GM20431 (cell line): ENCODE measurements around the gene WDFY1.

Experiments used
- in situ Hi-C: fragments of 300-500 bp; cut with MseI, MboI; formaldehyde crosslinking; loops from one replicate; pipeline ENCODE4 v1.15.0; 2020; ENCODE audit warnings: low sequenced_read_pairs; ENCODE audit not compliant: unreplicated experiment

Gene WDFY1

DNA sequence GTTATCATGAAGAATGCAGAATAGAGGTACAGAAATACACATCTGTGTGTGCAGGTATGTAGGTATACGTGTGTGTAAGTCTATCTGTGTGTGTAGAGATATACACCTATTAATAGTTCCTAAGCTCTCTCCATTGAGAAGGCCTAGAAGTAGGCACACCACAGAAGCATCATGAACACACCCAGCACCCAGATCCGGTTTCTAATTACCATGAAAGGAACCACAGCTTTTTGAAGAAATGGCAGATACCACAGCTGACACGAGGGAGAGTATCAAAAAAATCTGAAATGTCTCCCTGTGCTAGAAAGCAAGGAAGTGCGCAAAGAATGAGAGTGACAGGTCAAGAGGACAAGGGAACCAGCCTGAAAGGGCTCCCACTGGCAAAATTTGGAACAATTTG lies 80.0 kb downstream of the WDFY1 start:
- in situ Hi-C loops = no loop called here

DNA sequence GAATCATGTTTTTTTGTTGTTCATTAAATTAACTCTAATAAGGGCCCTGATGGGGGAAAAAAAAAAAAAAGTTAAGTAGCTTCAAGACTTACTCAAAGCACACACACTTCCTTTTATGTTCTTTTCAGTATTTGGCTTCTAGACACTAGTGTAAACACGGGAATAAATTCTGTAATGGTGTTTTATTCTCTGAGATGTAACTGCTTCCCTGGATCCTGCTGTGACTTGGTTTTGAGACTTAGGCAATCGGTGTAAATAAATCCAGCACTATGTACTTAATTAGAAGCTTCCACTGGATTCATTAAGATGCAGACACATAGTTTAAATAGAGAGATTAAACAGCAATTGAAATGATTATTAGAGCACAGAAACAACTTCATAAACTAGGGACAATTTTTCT lies 81.6 kb downstream of the WDFY1 start:
- in situ Hi-C loops = no loop called here

DNA sequence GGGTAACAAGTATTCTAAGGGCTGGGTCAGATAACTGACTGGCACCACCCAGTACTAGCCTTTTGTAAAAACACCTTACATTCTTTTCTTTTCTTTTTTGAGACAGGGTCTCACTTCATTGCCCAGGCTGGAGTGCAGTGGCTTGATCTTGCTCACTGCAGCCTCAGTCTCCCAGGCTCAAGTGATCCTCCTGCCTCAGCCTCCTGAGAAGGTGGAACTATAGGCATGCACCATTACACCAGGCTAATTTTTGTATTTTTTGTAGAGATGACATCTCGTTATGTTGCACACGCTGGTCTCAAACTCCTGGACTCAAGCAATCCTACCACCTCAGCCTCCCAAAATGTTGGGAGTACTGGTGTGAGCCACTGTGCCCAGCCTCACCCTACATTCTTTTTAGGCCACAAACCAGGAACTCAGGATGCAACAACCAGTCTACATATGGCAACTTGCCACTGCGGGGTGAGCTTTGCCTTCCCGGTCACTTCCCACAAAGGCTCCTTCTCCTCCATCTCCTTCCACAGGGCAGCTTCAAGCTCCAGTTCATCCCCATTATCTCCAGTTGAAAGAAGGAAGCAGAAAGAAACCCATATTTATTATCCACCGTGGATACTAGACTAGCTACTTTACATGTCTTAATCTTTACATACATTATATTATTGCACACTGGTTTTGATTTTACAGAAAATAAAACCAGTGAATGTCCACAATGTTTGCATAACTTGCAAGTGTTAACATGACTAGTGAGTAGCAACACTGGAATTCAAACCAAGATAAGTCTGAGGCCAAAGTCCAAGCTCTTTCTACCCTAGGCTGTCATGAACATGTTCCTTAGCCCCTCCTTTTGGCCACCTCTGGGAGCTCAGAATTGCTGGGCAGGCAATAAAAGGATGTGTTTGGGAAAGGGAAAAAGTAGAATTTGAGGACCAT lies 84.1 kb downstream of the WDFY1 start:
- in situ Hi-C loops = no loop called here

DNA sequence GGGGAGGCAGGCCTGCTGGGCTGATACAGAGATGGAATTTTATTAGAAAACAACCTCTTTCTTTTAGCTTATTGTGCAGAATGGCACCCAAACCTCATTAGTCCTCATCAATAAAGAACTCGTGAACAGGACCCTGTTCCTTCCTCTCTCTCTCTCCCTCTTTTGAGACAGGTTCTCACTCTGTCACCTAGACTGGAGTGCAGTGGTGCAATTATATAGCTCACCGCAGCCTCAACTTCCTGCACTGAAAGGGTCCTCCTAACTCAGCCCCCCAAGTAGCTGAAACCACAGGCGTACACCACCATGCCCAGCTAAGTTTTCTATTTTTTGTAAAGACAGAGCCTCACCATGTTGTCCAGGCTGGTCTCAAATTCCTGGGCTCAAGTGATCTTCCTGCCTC lies 86.1 kb downstream of the WDFY1 start:
- in situ Hi-C loops = no loop called here

DNA sequence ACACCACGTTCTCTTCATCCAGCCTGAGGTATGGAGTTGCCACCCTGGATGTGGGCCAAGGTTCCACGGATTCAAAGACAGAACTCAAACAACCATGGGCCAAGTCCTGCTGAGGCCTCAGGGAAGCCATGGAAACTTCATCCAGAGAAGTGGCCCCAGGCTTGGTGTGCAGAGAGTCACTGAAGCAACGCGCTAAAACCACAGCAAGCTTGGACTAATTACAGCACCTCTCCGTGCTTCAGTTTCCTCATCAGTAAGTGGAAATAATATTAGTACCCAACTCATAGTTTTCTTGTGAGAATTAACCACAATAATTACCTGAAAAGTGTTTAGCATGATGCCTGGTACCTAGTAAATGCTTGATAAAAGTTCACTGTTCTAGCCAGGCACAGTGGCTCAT lies 88.6 kb downstream of the WDFY1 start:
- in situ Hi-C loops = no loop called here

DNA sequence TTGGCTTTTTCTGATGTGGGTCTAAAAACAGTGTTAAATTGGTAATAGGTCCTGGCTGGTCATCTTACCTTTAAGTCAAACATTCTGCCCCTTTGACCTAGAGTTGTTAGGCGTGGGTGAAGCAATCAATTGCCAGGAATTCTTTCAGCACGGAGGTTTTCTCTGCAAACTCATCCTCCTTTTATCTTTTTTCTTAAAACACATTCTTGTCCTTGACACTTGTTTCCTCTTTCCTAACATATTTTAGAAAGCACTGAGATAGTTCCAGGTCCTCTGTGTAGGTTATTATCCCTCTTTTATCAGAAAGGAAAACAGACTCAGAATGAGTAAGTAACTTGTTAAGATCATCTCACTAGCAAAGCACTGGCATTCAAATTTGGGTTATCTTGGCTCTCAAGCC lies 89.1 kb downstream of the WDFY1 start:
- in situ Hi-C loops = no loop called here

DNA sequence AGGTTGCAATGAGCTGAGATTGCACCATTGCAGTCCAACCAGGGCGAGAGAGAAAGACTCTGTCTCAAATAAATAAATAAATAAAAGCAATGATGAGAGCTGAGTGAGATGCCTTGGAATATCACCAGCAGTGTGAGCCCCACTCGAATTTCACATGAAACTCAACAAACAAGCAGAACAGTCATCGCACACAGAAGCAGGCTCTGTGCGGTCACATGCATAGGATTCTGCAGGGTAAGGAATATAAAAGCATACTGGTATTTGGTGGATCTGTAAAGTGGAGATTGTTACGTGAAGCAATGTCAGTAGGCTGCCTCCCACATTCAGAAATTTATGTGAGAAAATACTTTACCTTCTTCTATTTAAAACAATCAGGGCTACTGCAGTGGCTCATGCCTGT lies 89.7 kb downstream of the WDFY1 start:
- in situ Hi-C loops = no loop called here

DNA sequence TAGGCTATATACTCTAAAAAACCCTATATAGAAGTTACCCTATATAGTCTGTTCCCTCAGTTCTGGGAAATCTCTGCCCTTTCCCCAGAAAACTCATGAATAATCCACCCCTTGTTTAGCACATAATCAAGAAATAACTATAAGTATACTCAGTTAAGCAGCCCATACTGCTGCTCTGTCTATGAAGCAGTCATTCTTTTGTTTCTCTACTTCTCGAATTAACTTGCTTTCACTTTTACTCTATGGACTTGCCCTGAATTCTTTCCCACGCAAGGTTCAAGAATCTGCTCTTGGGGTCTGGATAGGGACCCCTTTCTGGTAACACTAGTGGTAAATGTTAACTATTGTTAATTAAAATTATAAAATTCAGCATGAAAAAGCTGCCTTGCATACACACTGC lies 90.4 kb downstream of the WDFY1 start:
- in situ Hi-C loops = no loop called here

DNA sequence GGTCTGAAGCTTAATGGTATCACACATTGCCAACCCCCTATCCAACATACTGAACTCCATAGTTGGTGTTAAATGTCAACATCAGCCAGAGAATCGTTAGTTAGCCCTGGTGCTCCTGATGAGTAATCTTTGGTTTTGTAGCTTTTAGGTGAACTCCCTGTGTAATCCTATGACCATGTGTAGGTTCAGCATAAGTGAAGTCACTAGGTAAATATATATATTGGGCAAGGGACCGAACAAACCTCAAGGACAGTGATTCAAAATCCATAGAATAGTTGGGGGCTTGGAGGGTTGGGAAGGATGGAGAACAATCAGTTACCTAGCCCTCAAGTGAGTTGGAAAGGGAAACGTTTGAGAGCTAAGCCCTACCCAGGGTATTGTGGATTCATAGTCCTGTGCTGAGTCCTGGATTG lies 91.7 kb downstream of the WDFY1 start:
- in situ Hi-C loops = no loop called here

DNA sequence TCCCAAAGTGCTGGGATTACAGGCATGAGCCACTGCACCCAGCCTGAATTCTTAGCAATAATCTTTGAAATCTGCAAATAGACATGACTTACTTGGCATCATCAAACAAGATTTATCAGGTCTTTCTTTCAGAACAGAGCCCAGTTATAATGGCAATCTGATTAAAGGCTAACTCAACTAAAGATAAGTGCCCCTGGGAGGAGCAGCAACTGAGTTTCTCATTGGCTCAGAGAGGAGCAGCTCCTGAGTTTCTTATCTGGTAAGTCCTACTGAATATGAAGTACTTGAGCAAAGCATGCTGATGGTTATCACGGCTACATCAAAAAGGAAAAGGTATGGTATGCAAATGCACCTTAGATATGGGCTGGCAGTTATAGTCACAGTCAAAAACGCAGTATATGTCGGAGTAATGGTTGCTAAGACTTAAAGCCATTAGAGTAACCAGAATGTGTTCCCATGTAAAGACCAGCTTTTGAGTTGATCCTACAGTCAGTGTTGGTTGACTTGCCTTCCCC lies 92.8 kb downstream of the WDFY1 start:
- in situ Hi-C loops = no loop called here

DNA sequence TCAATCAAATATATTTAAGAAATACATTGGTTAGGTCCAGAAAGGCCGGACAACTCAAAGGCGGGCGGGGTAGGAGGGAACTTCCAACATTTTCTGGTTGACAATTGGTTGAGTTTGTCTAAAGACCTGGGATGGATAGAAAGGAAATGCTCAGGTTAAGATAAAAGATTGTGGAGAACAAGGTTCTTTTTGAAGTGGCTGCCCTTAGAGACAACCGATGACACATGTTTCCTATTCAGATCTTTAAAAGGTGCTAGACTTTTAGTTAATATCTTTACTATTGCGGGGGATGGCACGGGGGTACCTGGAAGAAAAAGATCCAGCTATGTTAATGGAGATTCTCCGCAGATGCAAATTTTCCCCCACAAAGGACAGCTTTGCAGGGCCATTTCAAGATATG lies 97.7 kb downstream of the WDFY1 start:
- in situ Hi-C loops = no loop called here

DNA sequence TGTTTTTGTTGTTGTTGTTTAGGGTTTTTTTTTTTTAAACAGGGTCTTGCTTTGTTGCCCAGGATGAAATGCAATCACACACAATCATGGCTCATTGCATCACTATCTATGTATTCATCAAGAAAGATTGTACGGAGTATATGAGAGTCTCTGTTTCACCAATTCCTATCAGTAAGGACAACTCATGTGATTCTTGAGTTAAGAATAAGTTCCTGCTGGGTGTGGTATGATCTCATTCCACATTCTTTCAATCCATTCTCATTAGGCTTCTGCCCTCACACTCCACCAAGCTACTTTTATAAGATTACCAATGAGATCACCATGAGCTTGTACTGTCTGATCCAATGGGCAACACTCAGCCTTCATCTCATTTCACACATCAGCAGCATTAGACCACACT lies 98.6 kb downstream of the WDFY1 start:
- in situ Hi-C loops = no loop called here

DNA sequence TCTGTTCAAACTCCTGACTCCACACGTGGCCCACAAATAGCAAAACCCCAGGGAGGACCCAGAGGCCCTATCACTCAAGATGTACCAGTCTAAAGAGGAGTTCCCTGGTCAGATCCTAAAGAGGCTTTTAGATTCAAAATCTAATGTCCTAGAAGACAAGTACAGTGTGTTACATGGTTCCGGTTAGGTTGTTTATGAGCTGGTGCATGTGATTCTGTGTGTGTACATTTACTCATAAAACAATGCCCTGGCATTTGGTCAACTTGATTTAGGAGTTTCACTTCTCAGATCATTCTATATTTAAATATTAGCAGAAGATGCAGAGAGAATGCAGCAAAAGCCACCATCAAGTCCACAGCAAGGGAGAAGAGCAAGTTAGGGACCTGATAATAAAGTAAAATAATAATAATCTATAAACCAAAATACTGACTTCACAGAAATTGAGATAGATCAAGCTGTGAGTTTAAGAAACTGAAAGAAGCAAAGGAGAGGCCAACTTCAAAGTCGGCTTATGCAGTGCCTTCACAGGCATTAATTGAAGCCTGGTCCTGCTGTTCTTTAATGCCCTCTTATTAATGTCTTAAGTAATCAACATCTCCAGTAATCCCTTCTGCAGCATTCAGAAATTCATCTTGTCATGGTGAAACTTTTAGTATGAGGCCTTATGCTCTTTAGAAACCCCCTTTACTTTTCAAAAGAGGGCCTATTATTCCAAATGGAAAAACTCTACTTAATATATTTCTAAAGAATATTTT lies 103.5 kb downstream of the WDFY1 start:
- in situ Hi-C loops = no loop called here

DNA sequence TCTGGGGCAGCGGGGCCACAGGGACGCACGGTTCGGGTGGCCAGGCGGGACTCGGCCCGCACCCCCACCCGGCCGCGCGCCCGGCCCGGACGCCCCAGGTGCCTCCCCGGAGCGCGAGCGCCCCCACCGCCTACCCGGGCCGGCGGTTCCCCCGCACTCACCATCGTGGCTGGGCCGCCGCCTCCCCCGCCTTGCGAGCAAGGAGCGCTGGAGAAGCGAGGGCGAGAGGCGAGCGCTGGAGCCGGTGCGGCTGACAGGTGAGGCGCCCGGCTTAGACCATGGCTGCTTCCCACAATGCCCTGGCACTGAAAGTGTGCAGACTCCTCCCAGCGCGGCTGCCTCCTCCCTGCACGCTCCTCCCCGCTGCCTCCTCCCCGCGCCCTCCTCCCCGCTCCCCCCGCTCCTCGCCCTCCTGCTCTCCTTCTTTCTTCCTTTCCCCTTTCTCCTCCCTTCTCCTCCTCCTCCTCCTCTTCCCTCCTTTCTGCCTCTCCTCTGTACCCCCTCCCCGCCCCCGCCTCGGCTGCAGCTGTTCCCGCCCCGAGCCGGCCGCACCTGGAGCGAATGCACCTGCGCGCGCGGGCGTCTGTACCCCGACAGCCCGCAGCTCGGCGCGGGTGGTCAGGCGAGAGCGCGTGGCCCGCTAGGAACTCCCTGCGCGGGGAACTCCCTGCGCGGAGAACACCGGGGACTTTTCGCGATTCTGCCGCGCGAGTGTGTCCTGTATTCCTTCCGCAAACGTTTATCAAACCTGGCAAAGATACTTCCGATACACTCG lies 107.7 kb downstream of the WDFY1 start, which contains the start of gene AP1S3:
Gene AP1S3, minus strand, starts transcription at position 296 of the 775 bp plus-strand sequence. Its CDS starts 132 bp downstream, at position 164.
- in situ Hi-C loops = no loop called here

DNA sequence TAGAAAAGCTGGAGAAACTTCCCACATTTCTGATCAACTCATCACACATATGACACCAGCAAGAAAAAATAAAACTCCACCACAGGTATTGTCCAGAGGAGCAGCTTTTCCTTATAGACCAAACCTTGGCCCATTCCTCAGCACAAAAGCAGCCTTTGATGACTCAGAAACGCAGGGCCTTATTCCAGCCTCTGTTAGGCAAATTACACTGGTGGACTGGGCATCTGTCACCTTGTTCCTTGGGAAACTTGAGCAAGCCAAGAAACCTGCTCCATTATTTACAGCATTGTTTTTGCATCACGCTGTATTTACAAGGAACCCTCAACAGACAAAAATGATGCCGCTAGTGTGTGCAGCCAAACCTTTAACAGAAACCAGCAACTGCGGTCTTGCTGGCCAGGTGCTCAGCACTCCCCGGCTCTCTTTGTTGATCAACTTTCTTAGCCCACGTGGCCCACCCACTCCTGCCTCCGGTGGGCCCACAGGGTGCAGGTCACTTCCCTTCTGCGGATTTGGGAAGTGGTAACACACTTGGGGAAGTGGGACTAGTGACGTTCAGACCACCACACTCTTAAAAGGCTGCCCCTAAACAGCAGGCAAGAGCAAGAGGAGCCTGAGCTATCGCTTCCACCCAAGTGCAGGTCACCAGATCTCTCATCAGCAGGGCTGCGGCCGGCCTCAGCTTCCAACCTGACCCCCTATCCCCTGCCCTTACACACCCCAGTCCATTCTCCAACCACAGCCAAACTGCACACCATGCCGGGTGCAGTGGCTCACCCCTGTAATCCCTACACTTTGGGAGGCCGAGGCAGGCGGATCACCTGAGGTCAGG lies 109.2 kb downstream of the WDFY1 start:
- in situ Hi-C loops = no loop called here

DNA sequence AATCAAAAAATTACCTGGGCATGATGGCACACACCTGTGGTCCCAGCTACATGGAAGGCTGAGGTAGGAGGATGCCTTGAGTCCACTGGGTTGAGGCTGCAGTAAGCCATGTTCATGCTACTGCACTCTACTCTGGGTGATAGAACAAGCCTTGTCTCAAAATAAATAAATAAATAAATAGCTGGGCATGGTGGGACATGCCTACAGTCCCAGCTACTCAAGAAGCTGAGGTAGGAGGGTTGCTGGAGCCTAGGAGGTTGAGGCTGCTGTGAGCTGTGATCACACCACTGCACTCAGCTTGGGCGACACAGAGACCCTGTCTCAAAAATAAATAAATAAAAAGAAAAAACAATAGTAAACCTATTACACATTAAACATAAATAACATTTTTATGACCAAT lies 110.7 kb downstream of the WDFY1 start:
- in situ Hi-C loops = no loop called here

DNA sequence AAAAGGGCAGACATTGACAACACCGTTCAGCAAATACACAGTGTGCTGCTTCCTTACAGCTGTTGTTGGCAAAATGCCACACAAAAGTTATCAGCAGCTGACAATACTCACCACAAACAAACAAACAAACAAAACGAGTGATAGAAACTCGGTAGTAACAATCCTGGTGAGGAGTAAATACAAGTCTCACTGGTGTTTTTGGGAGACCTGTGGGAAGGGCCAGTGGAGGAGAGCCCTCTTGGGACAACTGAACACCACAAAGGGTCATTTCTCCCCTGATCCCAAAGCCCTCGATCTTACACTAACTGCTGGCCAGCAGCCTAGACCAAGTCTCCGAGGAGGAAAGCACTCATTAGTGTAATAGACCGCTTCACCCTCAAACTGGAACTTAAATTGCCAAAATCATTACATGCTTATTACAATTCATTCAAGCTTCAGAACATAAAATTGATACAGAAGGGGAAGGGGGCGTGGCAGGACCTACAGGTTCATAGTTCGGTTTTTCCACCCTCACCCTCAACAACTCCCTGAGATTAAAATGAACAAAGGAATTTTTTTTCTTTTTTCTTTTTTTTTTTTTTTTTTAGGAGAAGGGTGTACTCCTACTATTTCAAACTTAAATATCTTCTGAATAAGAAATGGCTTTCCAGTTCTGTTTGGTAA lies 112.8 kb downstream of the WDFY1 start:
- in situ Hi-C loops = no loop called here

DNA sequence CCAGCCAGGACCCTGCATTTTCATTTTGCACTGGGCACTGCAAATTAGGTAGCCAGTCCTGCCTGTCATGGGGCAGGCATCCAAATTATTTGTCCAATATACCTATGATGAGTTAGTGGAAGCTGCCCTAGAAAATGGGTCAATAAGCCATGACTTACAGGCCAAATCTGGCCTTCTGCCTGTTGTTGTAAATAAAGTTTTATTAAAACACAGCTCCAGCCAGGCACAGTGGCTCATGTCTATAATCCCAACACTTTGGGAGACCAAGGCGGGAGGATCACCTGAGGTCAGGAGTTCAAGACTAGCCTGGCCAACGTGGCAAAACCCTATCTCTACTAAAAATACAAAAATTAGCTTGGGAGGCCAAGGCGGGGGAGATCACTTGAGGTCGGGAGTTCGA lies 116.0 kb downstream of the WDFY1 start:
- in situ Hi-C loops = no loop called here

DNA sequence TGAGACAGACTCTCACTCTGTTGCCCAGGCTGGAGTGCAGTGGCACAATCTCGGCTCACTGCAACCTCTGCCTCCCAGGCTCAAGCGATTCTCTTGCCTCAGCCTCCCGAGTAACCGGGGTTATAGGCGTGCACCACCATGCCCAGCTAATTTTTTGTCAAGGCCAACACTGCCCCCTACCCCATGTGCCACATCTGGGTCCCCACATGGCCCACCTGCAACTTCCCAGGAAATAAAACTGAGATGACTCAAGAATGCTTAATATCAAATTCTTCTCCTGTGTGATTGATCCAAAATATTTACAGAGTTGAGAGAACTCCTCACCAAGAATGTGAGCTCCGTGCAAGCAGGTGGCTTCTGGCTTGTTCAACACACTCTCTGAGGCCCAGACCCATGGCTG lies 116.8 kb downstream of the WDFY1 start:
- in situ Hi-C loops = no loop called here
